T-helper 1 cell treated with Interleukin-12 subunit alpha and Interleukin-12 subunit beta and Interleukin-4 antibody, amounts not matched to agents 30 ng/mL and 1 ng/mL, for 36 hours (primary cell): ENCODE data around the gene CYP2F1. TPM values are rescaled to one million over a fixed set of nuclear protein-coding genes. Genes with fewer than 3 reads are reported as not detected.
"Not testable (repeated sequence)": the region's sequence is repeated elsewhere in the genome, so short reads cannot be mapped to it uniquely, and the experiment has no call there.

Experiments used
- intact Hi-C: fragments of 100-400 bp; cut with micrococcal nuclease; formaldehyde crosslinking; loops from one replicate; pipeline ENCODE4 v1.15.1; 2024
- total RNA-seq: library from RNA; stranded (reverse); gene quantifications from 2 replicates; pipeline ENCODE4 v1.2.3, GENCODE V29; 2022

CYP2F1 gene
- total RNA-seq, 1 donor from 2014 or later = not detected

DNA sequence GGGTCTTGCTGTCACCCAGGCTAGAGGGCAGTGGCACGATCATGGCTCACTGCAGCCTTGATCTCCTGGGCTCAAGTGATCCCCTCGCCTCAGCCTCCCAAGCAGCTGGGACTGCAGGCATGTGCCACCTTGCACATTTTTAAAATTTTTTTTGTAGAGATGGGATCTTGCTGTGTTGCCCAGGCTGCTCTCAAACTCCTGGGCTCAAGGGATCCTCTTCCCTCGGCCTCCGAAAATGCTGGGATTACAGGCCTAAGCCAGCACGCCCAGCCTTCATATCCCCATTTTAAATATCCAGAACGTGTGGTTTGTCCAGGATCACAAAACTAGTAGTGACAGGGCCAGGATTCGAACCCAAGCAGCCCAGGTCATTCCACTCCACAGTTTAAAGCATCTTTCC lies 13.1 kb downstream of the CYP2F1 start:
- intact Hi-C loops = loop anchor here (2.0 to 5.0 kb wide), 3 partner anchors 135 to 465 kb away; no protein-coding TSS in a partner anchor

DNA sequence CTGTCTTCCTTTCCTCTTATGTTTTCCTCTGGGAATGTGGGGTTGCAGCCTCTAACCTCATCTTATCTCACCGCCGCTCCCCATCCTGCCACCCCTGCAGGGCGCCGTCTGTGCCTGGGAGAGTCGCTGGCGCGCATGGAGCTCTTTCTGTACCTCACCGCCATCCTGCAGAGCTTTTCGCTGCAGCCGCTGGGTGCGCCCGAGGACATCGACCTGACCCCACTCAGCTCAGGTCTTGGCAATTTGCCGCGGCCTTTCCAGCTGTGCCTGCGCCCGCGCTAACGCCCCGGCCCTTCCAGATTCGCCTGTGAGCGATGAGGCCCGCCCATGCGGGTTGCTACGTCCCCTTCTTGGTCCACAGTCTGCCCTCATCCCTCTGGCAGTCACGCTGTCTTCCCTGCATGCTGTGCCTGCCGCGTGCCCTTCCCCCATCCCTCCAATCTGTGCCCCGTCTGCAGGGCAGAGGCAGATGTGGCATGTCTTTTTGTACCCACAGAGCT lies 13.6 kb downstream of the CYP2F1 start:
- intact Hi-C loops = loop anchor here (2.0 to 5.0 kb wide), 3 partner anchors 135 to 466 kb away; no protein-coding TSS in a partner anchor

DNA sequence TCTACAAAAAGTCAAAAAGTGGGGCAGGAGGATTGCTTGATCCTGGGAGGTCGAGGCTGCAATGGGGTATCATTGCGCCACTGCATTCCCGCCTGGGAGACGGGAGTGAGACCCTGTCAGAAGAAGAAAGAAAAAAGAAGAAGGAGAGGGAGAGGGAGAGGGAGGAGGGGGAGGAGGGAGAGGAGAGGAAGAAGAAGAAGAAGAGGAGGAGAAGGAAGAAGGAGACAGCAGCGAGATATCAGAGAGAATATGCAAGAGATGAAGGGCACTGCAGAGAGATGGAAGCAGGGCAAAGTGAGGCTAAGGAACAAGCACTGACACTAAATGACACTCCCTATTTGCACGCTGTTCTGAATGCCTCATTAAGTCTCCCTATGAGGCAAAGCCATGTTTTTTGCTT lies 14.5 kb downstream of the CYP2F1 start:
- intact Hi-C loops = loop anchor here (5.0 kb wide), 2 partner anchors 311 to 466 kb away; no protein-coding TSS in a partner anchor

DNA sequence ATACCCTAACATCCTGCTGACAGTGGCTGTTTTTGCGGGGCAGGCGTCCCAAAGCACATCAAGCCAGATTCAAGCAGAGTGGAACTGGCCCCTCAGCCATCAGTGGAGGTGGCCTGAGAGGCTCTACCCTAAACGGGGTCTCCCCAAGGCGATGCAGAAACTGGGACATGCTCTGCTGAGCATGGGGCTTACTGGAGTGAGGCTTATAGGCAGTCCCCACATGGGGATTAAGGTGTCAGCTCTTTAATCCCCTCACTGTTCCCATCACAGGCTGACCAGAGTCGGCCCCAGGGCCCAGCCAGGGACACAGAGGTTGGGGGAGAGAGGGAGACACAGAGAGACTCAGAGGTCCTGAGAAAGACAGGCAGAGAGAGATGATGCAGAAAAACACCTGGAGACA lies 17.0 kb downstream of the CYP2F1 start:
- intact Hi-C loops = no loop called here

DNA sequence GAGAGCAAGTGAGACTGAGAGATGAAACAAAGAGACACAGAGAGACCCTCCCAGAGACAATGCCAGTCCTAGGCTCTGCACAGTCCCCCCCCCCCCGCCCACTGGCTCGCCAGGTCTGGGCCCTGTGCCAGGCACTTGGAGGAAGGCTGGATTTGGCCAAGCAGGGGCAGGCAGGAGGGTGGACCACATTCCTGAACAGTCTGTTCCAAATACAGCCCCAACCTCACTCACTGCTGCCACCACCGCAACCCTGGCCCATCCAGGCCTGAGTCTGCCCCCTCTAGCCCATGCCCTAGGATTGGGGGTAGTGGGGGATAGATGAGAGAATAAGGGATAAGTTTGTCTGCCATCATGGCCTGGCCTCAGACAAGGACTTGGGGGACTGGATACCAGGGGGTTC lies 19.0 kb downstream of the CYP2F1 start:
- intact Hi-C loops = no loop called here

DNA sequence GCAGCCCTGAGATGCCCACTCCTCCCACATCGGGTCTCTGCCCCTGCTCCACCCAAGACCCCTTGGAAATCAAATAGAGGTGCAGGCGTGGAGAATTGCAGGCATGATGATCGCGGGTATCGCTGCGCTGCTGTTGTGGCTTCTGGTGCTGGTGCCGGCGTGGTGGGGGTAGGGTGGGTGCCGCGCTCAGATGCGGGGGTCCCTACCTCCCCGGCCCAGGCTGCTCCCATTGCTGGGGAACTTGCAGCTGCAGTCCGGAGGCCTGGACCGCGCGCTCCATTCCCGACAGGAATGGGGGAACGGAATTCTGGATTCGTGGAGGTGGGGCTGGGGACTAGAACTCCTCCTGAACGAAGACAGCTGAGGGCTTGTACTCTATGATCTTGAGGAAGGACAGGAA lies 20.4 kb downstream of the CYP2F1 start:
- intact Hi-C loops = no loop called here

DNA sequence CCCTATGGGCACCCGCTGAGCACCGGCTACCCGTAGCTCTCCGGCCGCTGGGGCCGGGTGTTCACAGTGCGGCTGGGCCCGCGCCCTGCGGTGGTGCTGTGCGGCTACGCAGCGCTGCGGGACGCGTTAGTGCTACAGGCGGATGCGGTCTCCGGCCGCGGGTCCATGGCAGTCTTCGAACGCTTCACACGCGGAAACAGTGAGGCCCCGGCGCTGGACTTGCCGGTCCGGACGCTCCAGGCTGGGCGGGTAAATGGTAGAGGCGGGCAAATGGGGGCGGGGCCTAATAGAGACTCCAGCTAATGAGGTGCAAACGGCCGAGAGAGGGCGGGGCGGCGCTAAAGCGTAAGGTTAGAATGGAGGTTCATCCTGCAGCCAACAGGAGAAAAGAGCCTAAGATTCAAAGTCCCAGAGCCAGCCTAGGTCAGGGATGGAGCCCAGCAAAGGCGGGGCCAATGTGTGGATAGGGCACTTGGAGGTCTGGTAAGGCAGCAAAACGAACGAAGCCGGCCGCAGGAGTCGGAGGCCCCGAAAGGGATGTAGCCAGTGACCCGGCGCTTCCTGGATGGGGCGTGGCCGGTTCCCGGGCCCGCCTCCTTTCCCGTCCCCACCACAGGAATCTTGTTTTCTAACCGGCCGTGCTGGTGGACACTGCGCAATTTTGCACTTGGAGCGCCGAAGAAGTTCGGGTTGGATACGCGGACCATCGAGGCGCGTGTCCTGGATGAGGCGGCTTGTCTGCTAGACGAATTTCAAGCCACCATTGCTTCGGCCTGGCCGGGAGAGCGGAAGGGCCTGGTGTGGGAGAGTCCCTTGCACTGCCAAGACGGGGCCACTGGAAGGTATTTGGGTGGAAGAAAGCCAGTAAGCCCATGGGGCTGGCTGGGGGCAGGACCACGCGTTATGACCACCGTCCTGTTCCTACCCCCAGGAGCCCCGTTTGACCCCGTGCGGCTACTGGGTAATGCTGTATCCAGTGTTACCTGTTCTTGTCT lies 21.5 kb downstream of the CYP2F1 start:
- intact Hi-C loops = not testable (repeated sequence)

DNA sequence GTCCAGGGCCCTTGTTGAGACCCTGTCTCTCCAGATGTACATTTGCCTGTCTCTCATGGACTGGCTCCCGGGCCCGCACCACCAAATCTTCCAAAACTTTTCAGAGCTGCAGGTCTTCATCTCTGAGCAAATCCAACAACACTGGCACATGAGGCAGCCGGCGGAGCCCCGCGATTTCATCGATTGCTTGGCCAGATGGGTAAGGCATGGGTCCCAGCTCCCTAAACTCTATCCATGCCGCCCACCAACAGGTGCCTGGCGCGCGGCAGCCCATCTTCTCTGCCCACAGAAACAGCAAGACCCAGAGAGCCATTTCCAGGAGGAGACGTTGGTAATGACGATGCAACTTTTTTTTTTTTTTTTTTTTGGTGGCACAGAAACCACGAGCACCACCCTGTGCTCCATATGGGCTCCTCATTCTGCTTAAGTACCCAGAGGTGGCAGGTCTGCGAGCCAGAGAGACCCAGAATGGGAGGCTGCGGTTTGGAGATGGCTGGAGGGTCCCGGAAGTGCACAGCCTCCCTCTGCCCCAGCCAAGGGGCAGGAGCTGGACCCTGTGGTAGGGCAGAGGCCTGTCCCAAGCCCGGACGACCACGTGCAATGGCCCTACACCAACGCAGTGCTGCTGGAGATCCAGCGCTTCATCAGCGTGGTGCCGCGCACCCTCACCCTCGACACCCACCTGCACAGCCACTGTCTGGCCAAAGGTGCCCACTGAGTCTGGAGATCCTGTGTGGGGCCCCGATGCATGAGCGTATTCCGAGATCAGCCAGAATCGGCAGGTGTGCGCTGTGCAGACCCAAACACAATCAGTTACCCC lies 22.6 kb downstream of the CYP2F1 start:
- intact Hi-C loops = no loop called here

DNA sequence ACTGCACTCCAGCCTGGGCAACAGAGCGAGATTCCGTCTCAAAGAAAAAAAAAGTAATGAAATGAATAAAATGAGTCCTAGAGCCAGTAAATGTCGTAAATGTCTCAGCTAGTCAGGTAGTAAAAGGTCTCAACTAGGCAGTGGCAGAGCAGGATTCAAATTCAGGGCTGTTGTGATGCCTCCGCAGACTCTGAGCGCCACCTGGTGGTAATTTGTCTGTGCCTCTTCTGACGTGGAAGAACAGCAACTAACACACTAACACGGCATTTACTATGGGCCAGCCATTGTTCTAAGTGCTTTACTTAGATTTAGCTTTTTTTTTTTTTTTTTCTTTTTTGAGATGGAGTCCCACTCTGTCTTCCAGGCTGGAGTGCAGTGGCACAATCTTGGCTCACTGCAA lies 30.2 kb downstream of the CYP2F1 start:
- intact Hi-C loops = loop anchor here (1.0 to 5.0 kb wide), 7 partner anchors 18 to 481 kb away; partner anchors contain the start of gene HNRNPUL1

DNA sequence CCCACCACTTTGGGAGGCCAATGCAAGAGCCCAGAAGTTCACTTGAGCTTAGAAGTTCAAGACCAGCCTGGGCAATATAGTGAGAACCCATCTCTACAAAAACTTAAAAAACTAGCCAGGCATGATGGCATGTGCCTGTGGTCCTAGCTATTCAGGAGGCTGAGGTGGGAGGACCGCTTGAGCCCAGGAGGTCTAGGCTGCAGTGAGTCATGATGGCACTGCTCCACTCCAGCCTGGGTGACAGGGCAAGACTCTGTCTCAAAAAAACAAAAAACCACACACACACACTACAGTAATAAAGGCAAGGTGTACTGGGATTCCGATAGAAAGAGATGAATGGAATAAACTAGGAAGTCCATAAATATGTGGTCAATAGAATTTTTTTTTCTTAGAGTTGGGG lies 35.6 kb downstream of the CYP2F1 start:
- intact Hi-C loops = no loop called here

DNA sequence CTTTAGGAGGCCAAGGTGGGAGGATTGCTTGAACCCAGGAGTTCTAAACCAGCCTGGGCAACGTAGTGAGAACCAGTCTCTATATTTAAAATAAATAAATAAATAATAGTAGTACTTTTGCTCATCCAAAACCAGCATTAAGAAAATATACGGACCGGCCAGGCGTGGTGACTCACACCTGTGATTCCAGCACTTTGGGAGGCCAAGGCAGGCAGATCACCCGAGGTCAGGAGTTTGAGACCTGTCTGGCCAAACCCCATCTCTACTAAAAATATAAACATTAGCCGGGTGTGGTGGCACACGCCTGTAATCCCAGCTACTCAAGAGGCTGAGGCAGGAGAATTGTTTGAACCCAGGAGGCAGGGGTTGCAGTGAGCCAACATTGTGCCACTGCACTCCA lies 36.8 kb downstream of the CYP2F1 start:
- intact Hi-C loops = not testable (repeated sequence)

DNA sequence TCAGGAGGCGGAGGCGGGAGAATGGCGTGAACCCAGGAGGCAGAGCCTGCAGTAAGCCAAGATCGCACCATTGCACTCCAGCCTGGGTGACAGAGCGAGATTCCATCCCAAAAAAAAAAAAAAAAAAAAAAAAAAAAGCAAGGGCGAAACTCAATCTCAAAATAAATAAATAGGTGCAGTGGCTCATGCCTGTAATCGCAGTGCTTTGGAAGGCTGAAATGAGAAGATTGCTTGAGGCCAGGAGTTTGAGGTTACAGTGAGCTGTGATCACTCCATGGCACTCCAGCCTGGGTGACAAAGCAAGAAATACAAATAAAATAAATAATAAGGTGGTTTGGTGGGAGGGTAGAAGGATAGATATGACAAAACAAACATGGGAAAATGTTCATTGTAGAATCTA lies 39.8 kb downstream of the CYP2F1 start:
- intact Hi-C loops = no loop called here

DNA sequence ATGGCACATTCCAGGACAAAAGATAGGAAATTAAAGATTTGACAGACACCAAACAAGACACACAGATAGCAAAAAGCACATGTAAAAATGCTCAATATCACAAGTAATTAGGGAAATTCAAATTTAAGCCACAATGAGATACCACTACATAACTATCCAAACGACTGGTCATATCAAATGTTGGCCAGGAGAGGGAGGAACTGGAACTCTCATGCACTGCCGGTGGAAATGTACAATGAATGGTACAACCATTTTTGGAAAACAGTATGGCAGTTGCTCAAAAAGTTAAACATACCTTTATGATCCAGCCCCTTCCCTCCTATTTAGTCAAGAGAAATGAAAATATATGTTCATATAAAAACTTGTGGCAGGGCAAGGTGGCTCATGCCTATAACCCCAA lies 42.0 kb downstream of the CYP2F1 start:
- intact Hi-C loops = no loop called here

DNA sequence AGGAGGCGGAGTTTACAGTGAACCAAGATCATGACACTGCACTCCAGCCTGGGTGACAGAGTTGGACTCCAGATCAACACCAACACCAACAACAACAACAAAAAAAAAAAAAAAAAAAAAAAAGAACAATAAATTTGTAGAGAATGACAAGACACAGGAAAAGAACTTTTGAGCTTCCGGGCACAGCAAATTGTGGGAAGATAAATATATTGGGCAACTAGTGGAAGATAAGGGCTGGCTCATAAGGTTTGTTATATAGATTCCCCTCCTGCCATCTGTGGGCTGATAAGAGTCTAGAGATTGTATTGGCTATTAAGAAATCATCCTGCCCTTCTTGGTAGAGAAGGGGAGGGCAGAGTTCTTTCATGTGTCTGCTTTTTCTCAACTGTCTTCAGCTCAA lies 45.6 kb downstream of the CYP2F1 start:
- intact Hi-C loops = no loop called here

DNA sequence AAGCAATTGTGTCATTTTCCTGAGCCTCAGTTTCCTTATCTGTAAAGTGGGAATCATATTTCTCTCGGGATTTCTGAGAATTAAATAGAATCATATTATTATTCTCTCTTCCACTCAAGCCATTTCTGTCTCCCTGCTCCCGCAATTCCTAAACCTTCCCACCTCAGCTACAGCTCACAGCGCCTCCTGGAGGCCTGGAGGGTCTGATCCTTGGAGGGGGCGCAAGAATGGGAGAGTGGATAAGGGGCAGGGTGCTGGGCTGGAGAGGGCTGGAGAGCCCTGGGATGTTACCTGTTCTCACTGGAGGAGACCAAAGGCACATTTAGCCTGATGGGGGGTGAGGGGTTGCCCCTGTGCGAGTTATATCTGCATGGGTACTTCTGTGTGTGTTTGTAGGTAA lies 47.7 kb downstream of the CYP2F1 start:
- intact Hi-C loops = no loop called here

DNA sequence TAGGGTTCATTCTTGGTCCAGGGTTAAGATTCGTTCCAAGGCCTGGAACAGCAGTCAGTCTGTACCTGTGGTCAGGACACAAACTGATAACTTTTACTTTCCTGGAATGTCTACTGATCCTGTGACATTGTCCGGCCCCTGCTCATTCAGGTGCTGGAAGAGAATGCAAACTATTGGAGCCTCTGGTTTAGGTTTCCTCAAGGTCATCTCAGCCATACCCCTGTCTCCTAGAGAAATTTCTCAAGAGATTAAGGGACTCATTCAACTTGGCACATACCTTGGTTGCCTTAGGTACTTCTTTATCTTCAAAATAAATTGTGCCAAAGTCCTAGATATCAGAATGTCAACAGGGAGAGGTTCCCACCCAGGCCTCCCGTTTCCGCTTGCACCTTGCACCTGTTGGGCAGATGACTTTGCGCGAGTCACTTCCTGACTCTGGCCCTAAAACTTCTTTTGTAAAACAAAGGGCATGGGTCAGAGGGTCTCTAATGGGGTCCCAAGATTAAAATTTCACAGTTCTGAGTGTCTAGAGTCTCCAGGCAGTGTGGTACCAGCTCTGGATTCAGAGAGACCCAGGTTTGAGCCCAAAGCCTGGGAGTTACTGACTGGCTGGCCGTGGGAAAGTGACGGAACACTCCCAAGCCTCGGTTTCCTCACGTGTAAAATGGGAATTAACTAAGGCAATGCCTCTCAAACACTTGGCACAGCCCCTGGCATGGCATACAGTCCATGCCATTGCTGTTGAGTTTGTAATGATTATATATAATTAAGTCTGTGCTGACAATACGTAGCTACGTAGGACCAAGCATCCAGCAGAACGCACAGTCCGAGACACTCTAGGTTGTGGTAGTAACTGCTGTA lies 52.9 kb downstream of the CYP2F1 start:
- intact Hi-C loops = no loop called here

DNA sequence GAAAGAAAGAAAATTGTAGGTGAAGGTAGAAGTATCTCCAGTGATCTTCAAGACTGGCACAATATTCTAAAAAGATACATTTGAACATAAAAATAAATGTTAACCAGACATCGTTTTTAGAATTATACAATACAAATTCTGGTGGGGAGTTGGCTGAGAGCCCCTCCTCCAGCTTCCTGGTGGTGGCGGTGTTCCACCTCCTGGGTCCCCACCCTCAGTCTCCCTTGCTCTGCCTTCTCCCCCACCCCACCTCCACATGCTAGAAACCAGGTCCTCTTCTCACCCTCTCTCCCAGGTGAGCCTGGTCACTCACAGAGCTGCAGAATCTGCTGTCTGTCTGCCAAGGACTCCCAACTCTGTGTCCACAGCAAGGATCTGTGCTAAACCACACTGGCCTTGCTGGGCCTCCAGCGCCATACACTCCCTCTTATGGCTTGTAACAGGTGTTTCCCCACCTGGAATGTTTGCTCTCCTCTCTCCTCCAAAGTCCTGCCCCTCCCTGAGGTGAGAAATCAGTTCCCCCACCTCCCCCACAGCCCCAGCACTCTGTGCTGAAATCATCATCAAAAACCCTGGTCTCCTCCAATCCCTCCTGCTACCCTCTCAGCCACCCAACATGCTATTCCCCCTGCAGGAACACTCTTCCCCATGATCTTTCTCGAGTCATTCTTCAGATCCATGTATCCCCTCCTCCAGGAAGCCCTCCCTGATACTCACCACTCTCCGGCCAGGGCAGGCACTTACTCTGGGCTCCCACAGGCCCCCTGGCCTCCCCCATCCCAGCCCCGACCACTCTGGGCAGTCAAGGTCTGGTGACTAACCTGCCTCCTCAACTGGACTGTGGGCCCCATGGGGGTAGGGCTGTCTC lies 58.3 kb downstream of the CYP2F1 start:
- intact Hi-C loops = no loop called here

DNA sequence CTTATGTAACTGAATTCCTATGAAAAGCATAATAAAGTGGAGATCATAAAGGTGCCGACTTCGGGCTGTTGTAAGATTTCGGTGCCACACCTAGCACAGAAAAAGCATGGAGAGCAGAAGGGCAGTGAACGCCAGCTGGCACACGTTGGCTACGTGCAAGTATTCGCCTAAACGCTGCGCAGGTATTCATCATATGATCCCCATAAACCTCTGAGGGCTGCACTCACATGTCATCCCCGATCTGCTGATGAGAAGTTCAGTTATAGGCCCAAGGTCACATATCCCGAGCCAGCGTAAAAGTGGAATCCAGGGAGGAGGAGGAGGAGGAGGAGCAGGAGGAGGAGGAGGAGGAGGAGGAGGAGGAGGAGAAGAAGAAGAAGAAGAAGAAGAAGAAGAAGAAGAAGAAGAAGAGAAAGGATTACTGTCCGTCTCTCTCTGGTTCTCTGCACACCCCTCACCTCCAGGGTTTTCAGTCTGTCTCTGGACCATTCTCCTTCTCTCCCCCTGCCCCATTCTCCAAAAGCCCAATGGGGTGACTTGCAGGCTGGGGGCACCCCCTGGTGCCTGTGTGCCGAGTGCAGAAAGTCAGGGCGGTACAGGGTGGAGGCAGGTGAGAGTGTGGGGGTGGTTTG lies 60.2 kb downstream of the CYP2F1 start:
- intact Hi-C loops = no loop called here
